HepG2 (cell line): ENCODE data around the gene GALNT12. TPM values are rescaled to one million over a fixed set of nuclear protein-coding genes. Genes with fewer than 3 reads are reported as not detected.

ENCODE experiments used
- ATAC-seq: fragments of 200-7000 bp; cut with Tn5 transposase; 3 replicates; pipeline ENCODE4 v1.9.1; 2020; ENCODE audit warnings: mild to moderate bottlenecking, moderate library complexity
- BruUV-seq: library from RNA; stranded (reverse); fragments of 400-500 nt; replicated peaks from 2 replicates; lab custom pipeline; 2021; lab: Mats Ljungman, UMichigan
- CTCF ChIA-PET: fragments of 300-600 bp; formaldehyde crosslinking; extraction: SDS; loops from one replicate; lab custom pipeline; 2021; ENCODE audit warnings: low total read pairs, inconsistent platforms, low intra/inter-chr PET ratio; lab: Yijun Ruan, JAX
- POLR2A ChIA-PET: fragments of 350-600 bp; sonication (Branson Sonifier 250); formaldehyde crosslinking; loops from one replicate; lab custom pipeline; 2020; ENCODE audit warnings: antibody characterized with exemption, inconsistent platforms; lab: Yijun Ruan, JAX
- DNase-seq: peaks from one replicate; pipeline ENCODE4 v3.0.0-alpha.2; 2015; ENCODE audit warnings: low spot score
- FAIRE-seq: peaks from 3 replicates; lab custom pipeline; 2011; peaks lifted over from hg19 to GRCh38; lab: Jason Lieb, UNC
- H2AFZ ChIP-seq: one replicate; pipeline ENCODE4 v1.6.1; 2011; ENCODE audit warnings: low read length, inconsistent platforms
- H3K27ac ChIP-seq: fragments of 300-600 bp; 3 replicates; pipeline ENCODE4 v1.8.0; 2011; ENCODE audit warnings: mixed run types, mild to moderate bottlenecking, mixed read lengths, low read length, inconsistent platforms; ENCODE audit not compliant: insufficient read depth; ENCODE audit errors: extremely low read length
- H3K27me3 ChIP-seq, 2 experiments: fragments of 200-600 bp in 1 of 2; 2 replicates in 1 of 2; 3 replicates in 1 of 2; pipeline versions ENCODE4 v1.6.0 to v1.8.0; 2011; ENCODE audit warnings: low read length in 2 of 2, mild to moderate bottlenecking in 2 of 2, moderate library complexity in 2 of 2, inconsistent platforms in 1 of 2; ENCODE audit not compliant: insufficient read depth in 2 of 2, control insufficient read depth in 1 of 2
- H3K36me3 ChIP-seq, 2 experiments: fragments of 200-600 bp in 1 of 2; replicated peaks in 1 of 2; 2 replicates in 1 of 2; 3 replicates in 1 of 2; pipeline versions ENCODE4 v1.5.1 to v1.8.0; 2011; ENCODE audit warnings: low read length in 2 of 2, inconsistent platforms in 1 of 2; ENCODE audit not compliant: insufficient read depth in 2 of 2, control insufficient read depth in 1 of 2
- H3K4me1 ChIP-seq: 2 replicates; pipeline ENCODE4 v1.5.1; 2012; ENCODE audit warnings: low read length, inconsistent platforms; ENCODE audit not compliant: insufficient read depth
- H3K4me2 ChIP-seq: 2 replicates; pipeline ENCODE4 v1.6.0; 2011; ENCODE audit warnings: low read depth, low read length, inconsistent platforms
- H3K4me3 ChIP-seq, 3 experiments: fragments of 200-600 bp in 1 of 3; sonication (generic), shearing (Covaris generic) in 1 of 3; replicated peaks in 1 of 3; 2 replicates each; pipeline ENCODE4 v1.5.1; 2011 to 2016; ENCODE audit warnings: low read length in 3 of 3, inconsistent platforms in 2 of 3, low read depth in 2 of 3, mild to moderate bottlenecking in 2 of 3, control low read depth in 1 of 3, mixed read lengths in 1 of 3; ENCODE audit not compliant: insufficient read depth in 1 of 3
- H3K79me2 ChIP-seq: one replicate; pipeline ENCODE4 v1.6.1; 2011; ENCODE audit warnings: low read length, inconsistent platforms; ENCODE audit not compliant: insufficient read depth
- H3K9ac ChIP-seq: 2 replicates; pipeline ENCODE4 v1.6.0; 2011; ENCODE audit warnings: mild to moderate bottlenecking, low read depth, low read length, inconsistent platforms; ENCODE audit not compliant: insufficient read depth
- H3K9me3 ChIP-seq: 2 replicates; pipeline ENCODE4 v1.5.1; 2012; ENCODE audit warnings: mild to moderate bottlenecking, low read length
- H4K20me1 ChIP-seq: 2 replicates; pipeline ENCODE4 v1.6.0; 2011; ENCODE audit warnings: inconsistent platforms, mild to moderate bottlenecking, low read length, moderate library complexity; ENCODE audit not compliant: insufficient read depth
- ATAD3A ChIP-seq: sonication (generic); formaldehyde crosslinking; IDR thresholded peaks from 2 replicates; pipeline ENCODE4 v1.4.0; 2020; ENCODE audit warnings: missing genetic modification reagents
- ATF4 ChIP-seq, 2 experiments: fragments of 450-650 bp in 1 of 2; sonication (generic) in 1 of 2; formaldehyde crosslinking; IDR thresholded peaks; 2 replicates each; pipeline versions ENCODE4 v1.5.0 to v1.8.0; 2020 to 2022; ENCODE audit warnings: mild to moderate bottlenecking in 1 of 2, missing genetic modification reagents in 1 of 2
- CEBPB ChIP-seq: IDR thresholded peaks from 2 replicates; pipeline ENCODE4 v1.6.1; 2011; ENCODE audit warnings: low read depth, low read length, improper control_type of control experiment, borderline replicate concordance
- CEBPG ChIP-seq: IDR thresholded peaks from 2 replicates; pipeline ENCODE4 v1.6.1; 2016
- GTF2F1 ChIP-seq: fragments of 150-350 bp; IDR thresholded peaks from 2 replicates; pipeline ENCODE4 v1.6.1; 2014; ENCODE audit warnings: low read length
- KAT8 ChIP-seq: IDR thresholded peaks from 2 replicates; pipeline ENCODE4 v1.6.1; 2016; ENCODE audit warnings: missing genetic modification reagents, missing compliant biosample characterization
- ZNF749 ChIP-seq: sonication (generic); formaldehyde crosslinking; IDR thresholded peaks from 2 replicates; pipeline ENCODE4 v1.8.0; 2022; ENCODE audit warnings: mild to moderate bottlenecking, missing genetic modification reagents, moderate library complexity, borderline replicate concordance
- WGBS: methylation state at CpG from one replicate; pipeline ENCODE4 v1.1.6; 2017; ENCODE audit warnings: low lambda C conversion rate; 5-methylcytosine and 5-hydroxymethylcytosine counted together
- in situ Hi-C: cut with HindIII; loops from 2 replicates; pipeline ENCODE4 v1.10.0; 2017; ENCODE audit warnings: low pct_unique_long_range_greater_than_20kb; ENCODE audit not compliant: extremely low pct_ligation_motif_present
- intact Hi-C: fragments of 100-400 bp; cut with micrococcal nuclease; formaldehyde crosslinking; loops from one replicate; pipeline ENCODE4 v1.10.0; 2022; ENCODE audit not compliant: unreplicated experiment
- polyA plus RNA-seq, 8 experiments: library from polyadenylated mRNA; depleted of rRNA in 3 of 8; stranded (reverse) in 7 of 8; unstranded in 1 of 8; fragments of >200 nt; fragmentation: Illumina TruSeq in 4 of 8; extraction: Trizol in 4 of 8; gene quantifications; 2 replicates each; pipeline versions ENCODE4 v1.2.1 to v1.2.3, GENCODE V29; 2011 to 2016; ENCODE audit warnings: low read depth in 4 of 8, missing spikeins in 1 of 8, mixed read lengths in 1 of 8; ENCODE audit not compliant: insufficient read depth in 1 of 8
- total RNA-seq, 5 experiments: library from RNA; depleted of rRNA; stranded (reverse); fragments of >200 nt; fragmentation: Illumina TruSeq; extraction: Trizol; gene quantifications; 2 replicates each; pipeline ENCODE4 v1.2.3, GENCODE V29; 2016; ENCODE audit warnings: low read depth in 1 of 5

Gene GALNT12
- total and polyA plus RNA-seq, 2 of the 13 experiments (the other 11 are each of a cell fraction or from before 2014, with no cell fraction given): 0.07 TPM; not detected in 1

- Histone ChIP-seq H3K9ac (no peak overlapping the region), H3K4me3 (no peak overlapping the region), H3K36me3 (no peaks in the 10 kb centered on the region), H3K4me1 (no peaks in the 10 kb centered on the region), H3K27ac (no peak overlapping the region), H3K9me3 (no peaks in the 10 kb centered on the region), H3K4me2 (no peak overlapping the region), H2AFZ (no peak overlapping the region), H4K20me1 (no peaks in the 10 kb centered on the region), H3K27me3 (peaks cover 2 to 8% of the 10 kb centered on the region in 2 experiments; a peak in 4 of 5 replicates), H3K79me2 (no peaks in the 10 kb centered on the region)
- intact Hi-C loops: no loop called here
- in situ Hi-C loops: no loop called here
- ATAC-seq (no peak), FAIRE-seq (no peak), DNase-seq (no peak)
- ChIA-PET CTCF (no interaction called here), POLR2A (no interaction called here)
- TF ChIP-seq ATF4 (CRISPR knock-in tag; IDR thresholded peaks at IDR 0.05) (peak in 1 of 2 experiments; percentile 96; a peak in 2 of 4 replicates), GTF2F1 (no peak), ATAD3A (CRISPR knock-in tag) (no peak), CEBPB (peak; percentile 73), KAT8 (CRISPR knock-in tag) (no peak), ZNF749 (CRISPR knock-in tag) (no peak), CEBPG (CRISPR knock-in tag) (peak; percentile 50; the same call in 1 of the 2 replicates)
- WGBS: 5% methylated on average over 3 of the region's 4 CpGs
- BruUV-seq: no TSS peak
Observed at GRCh38 chr9:98867429-98868168, 60.1 kb downstream of the GALNT12 start.
